ENCODE data around the gene RPS15A. TPM values are rescaled to one million over a fixed set of nuclear protein-coding genes. Genes with fewer than 3 reads are reported as not detected.
"Not testable (repeated sequence)": the region's sequence is repeated elsewhere in the genome, so short reads cannot be mapped to it uniquely, and the experiment has no call there.

The RPS15A gene
- total RNA-seq, 1 donor from 2014 or later = 2,276 TPM

DNA sequence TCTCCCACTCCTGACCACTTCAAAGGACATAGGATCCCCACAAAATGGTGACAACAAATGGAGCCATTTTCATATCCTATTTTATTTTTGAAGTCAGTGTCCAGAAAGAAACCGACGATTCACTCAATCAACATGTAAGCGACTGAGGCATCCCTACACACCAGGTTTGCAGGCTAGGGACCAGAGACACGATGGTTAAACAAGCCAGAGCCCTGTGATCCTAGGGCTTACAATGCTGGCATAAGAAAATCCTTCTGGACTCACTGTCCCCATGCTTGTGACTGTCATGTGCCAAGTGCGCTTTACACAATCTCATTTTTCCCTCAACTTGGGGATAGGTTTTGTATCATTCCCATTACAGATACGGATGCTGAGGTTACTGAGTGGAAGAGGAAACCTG is 8.9 kb downstream of the RPS15A start:
- not testable (repeated sequence) for H3K27me3 ChIP-seq (ENCODE audit: control insufficient read depth in 3 of 3, insufficient read depth in 3 of 3, low read length in 3 of 3); H3K9me3 ChIP-seq (ENCODE audit: control insufficient read depth in 3 of 3, low read length in 3 of 3); H3K27ac ChIP-seq (ENCODE audit: low read depth, low read length); H3K4me3 ChIP-seq (ENCODE audit: low read length in 3 of 3); H3K9ac ChIP-seq (ENCODE audit: low read depth in 1 of 3, low read length in 3 of 3)
- Histone ChIP-seq H3K36me3 (ENCODE audit: control insufficient read depth in 3 of 3, insufficient read depth in 3 of 3, low read length in 3 of 3) (peaks cover 31 to 34% (median 33%) of the 10 kb centered on the region in 3 donors), H3K4me1 (ENCODE audit: control insufficient read depth in 3 of 3, insufficient read depth in 3 of 3, low read length in 3 of 3) (peaks cover 29 to 41% (median 36%) of the 10 kb centered on the region in 3 donors)

DNA sequence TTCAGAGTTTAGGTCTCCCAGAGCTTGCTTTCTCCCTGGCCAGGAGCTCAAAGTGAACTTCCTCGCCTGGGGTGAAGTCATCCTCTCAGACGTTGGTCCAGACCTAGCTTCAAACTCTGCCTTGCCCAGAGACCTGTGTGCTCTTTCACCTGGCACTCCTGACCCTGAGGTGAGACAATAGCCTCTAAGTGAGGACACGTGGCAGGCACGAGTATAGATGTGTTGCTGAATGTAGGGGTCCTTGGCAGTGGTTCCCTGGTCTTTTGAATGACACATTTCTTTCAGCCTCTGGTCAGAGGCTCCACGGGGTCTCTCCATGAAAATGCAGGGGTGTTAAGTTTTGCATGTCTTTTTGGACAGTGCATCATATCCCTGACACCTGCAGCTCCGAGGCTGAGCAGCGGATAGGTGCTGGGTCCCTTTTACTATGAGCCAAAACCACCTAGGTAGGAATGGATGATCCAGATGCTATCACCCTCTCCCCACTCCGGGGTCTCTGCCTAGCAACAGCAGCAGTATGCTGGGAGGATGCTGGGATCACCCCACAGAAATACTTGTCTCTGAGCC is 9.6 kb downstream of the RPS15A start:
- Histone ChIP-seq H3K36me3 (ENCODE audit: control insufficient read depth in 3 of 3, insufficient read depth in 3 of 3, low read length in 3 of 3) (peaks cover 26 to 27% (median 27%) of the 10 kb centered on the region in 3 donors), H3K4me1 (ENCODE audit: control insufficient read depth in 3 of 3, insufficient read depth in 3 of 3, low read length in 3 of 3) (peaks cover 22 to 34% (median 29%) of the 10 kb centered on the region in 3 donors)
- not testable (repeated sequence) for H3K27me3 ChIP-seq (ENCODE audit: control insufficient read depth in 3 of 3, insufficient read depth in 3 of 3, low read length in 3 of 3); H3K4me3 ChIP-seq (ENCODE audit: low read length in 3 of 3); H3K27ac ChIP-seq (ENCODE audit: low read depth, low read length); H3K9ac ChIP-seq (ENCODE audit: low read depth in 1 of 3, low read length in 3 of 3); H3K9me3 ChIP-seq (ENCODE audit: control insufficient read depth in 3 of 3, low read length in 3 of 3)

DNA sequence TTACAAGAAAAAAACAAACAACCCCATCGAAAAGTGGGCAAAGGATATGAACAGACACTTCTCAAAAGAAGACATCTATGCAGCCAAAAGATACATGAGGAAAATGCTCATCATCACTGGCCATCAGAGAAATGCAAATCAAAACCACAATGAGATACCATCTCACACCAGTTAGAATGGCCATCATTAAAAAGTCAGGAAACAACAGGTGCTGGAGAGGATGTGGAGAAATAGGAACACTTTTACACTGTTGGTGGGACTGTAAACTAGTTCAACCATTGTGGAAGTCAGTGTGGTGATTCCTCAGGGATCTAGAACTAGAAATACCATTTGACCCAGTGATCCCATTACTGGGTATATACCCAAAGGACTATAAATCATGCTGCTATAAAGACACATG is 12.5 kb downstream of the RPS15A start:
- H3K27ac ChIP-seq (ENCODE audit: low read depth, low read length); H3K27me3 ChIP-seq (ENCODE audit: control insufficient read depth in 3 of 3, insufficient read depth in 3 of 3, low read length in 3 of 3); H3K4me3 ChIP-seq (ENCODE audit: low read length in 3 of 3); H3K4me1 ChIP-seq (ENCODE audit: control insufficient read depth in 3 of 3, insufficient read depth in 3 of 3, low read length in 3 of 3); H3K9ac ChIP-seq (ENCODE audit: low read depth in 1 of 3, low read length in 3 of 3); H3K9me3 ChIP-seq (ENCODE audit: control insufficient read depth in 3 of 3, low read length in 3 of 3); H3K36me3 ChIP-seq (ENCODE audit: control insufficient read depth in 3 of 3, insufficient read depth in 3 of 3, low read length in 3 of 3): not testable (repeated sequence)

DNA sequence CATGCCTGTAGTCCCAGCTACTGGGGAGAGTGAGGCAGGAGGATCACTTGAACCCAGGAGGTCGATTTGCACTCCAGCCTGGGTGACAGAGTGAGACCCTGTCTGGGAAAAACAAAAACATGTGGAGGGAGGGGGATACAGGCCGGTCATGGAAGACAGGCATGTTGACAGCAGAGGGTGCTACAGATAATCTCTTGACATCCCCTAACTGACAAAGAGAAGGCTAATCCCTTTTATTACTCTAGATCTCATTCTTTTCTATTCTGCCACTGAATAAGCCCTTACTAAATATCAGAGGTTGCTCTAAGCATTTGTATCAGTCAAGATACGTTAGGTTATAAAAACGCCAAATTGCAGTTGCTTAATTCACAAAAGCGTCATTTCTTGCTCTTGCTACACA is 13.8 kb downstream of the RPS15A start:
- H3K4me1 ChIP-seq (ENCODE audit: control insufficient read depth in 3 of 3, insufficient read depth in 3 of 3, low read length in 3 of 3); H3K4me3 ChIP-seq (ENCODE audit: low read length in 3 of 3); H3K9me3 ChIP-seq (ENCODE audit: control insufficient read depth in 3 of 3, low read length in 3 of 3); H3K27ac ChIP-seq (ENCODE audit: low read depth, low read length); H3K9ac ChIP-seq (ENCODE audit: low read depth in 1 of 3, low read length in 3 of 3); H3K36me3 ChIP-seq (ENCODE audit: control insufficient read depth in 3 of 3, insufficient read depth in 3 of 3, low read length in 3 of 3); H3K27me3 ChIP-seq (ENCODE audit: control insufficient read depth in 3 of 3, insufficient read depth in 3 of 3, low read length in 3 of 3): not testable (repeated sequence)

DNA sequence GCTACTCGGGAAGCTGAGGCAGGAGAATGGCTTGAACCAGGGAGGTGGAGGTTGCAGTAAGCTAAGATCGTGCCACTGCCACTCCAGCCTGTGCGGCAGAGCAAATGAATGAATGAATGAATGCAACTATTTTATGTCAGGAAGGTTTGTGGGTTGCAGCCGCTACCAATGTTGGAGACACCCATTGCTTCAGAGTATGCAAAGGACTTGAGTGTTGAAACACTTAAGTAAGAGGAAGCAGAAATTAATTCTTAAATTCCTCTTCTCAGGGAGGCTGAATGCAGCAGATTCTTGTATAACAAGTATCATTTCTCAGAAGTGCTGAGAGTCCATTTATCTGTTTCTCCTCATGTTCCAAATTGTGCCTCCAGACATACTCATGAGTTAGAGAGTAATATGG is 15.5 kb downstream of the RPS15A start:
- H3K9me3 ChIP-seq (ENCODE audit: control insufficient read depth in 3 of 3, low read length in 3 of 3); H3K27ac ChIP-seq (ENCODE audit: low read depth, low read length); H3K27me3 ChIP-seq (ENCODE audit: control insufficient read depth in 3 of 3, insufficient read depth in 3 of 3, low read length in 3 of 3); H3K9ac ChIP-seq (ENCODE audit: low read depth in 1 of 3, low read length in 3 of 3); H3K4me3 ChIP-seq (ENCODE audit: low read length in 3 of 3); H3K36me3 ChIP-seq (ENCODE audit: control insufficient read depth in 3 of 3, insufficient read depth in 3 of 3, low read length in 3 of 3); H3K4me1 ChIP-seq (ENCODE audit: control insufficient read depth in 3 of 3, insufficient read depth in 3 of 3, low read length in 3 of 3): not testable (repeated sequence)

DNA sequence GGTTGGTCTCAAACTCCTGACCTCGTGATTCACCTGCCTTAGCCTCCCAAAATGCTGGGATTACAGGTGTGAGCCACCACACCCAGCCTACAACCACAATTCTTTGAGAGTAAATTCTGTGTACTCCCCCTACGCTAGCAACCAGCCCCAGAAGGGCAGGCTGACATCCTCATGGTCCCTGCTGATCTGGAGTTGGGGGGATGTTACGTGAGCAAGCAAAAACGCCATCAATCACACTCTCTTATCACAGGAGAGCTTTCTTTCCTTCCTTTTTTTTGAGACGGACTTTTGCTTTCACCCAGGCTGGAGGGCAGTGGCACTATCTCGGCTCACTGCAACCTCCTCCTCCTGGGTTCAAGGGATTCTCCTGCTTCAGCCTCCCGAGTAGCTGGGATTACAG is 18.0 kb downstream of the RPS15A start:
- not testable (repeated sequence) for H3K9ac ChIP-seq (ENCODE audit: low read depth in 1 of 3, low read length in 3 of 3); H3K9me3 ChIP-seq (ENCODE audit: control insufficient read depth in 3 of 3, low read length in 3 of 3); H3K27me3 ChIP-seq (ENCODE audit: control insufficient read depth in 3 of 3, insufficient read depth in 3 of 3, low read length in 3 of 3); H3K4me1 ChIP-seq (ENCODE audit: control insufficient read depth in 3 of 3, insufficient read depth in 3 of 3, low read length in 3 of 3); H3K27ac ChIP-seq (ENCODE audit: low read depth, low read length); H3K36me3 ChIP-seq (ENCODE audit: control insufficient read depth in 3 of 3, insufficient read depth in 3 of 3, low read length in 3 of 3); H3K4me3 ChIP-seq (ENCODE audit: low read length in 3 of 3)

DNA sequence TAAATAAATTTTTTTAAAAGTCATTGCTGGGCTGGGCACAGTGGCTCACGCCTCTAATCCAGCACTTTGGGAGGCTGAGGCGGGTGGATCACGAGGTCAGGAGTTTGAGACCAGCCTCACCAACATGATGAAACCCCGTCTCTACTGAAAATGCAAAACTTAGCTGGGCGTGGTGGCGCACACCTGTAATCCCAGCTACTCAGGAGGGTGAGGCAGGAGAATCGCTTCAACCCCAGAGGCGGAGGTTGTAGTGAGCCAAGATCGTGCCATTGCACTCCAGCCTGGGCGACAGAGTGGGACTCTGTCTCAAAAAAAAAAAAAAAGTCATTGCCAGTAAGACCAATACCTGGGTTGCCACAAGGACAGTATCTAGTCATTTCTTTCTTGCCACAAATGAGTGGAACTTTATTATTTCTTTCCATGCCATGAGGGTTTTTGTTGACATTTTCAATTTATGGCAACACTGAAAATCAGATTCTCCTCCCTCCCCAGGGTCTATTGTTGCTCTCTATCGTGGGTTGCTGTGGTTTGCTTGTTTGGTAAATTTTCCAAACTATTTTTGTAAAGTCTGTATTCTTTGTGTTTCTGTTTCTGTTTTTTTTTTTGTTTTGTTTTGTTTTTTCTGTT is 19.7 kb downstream of the RPS15A start:
- not testable (repeated sequence) for H3K9me3 ChIP-seq (ENCODE audit: control insufficient read depth in 3 of 3, low read length in 3 of 3); H3K4me1 ChIP-seq (ENCODE audit: control insufficient read depth in 3 of 3, insufficient read depth in 3 of 3, low read length in 3 of 3); H3K27me3 ChIP-seq (ENCODE audit: control insufficient read depth in 3 of 3, insufficient read depth in 3 of 3, low read length in 3 of 3); H3K9ac ChIP-seq (ENCODE audit: low read depth in 1 of 3, low read length in 3 of 3); H3K36me3 ChIP-seq (ENCODE audit: control insufficient read depth in 3 of 3, insufficient read depth in 3 of 3, low read length in 3 of 3); H3K4me3 ChIP-seq (ENCODE audit: low read length in 3 of 3); H3K27ac ChIP-seq (ENCODE audit: low read depth, low read length)

DNA sequence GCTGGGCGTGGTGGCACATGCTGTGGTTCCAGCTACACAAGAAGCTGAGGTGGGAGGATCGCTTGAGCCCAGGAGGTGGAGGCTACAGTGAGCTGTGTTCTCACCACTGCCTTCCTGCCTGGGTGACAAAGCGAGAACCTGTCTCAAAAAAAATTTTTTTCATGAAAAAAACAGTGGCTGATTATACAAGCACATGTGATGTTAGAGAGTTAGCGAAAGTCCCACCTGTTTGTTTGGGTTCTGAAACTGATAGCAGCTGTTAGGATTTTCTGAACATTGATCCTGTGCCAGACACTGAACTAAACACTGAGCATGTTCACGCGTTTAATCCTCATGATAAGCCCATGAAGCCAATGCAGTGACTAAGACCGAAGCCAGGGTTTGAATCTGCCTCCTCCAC is 22.9 kb downstream of the RPS15A start:
- H3K27me3 ChIP-seq (ENCODE audit: control insufficient read depth in 3 of 3, insufficient read depth in 3 of 3, low read length in 3 of 3); H3K9ac ChIP-seq (ENCODE audit: low read depth in 1 of 3, low read length in 3 of 3); H3K27ac ChIP-seq (ENCODE audit: low read depth, low read length); H3K4me1 ChIP-seq (ENCODE audit: control insufficient read depth in 3 of 3, insufficient read depth in 3 of 3, low read length in 3 of 3); H3K36me3 ChIP-seq (ENCODE audit: control insufficient read depth in 3 of 3, insufficient read depth in 3 of 3, low read length in 3 of 3); H3K4me3 ChIP-seq (ENCODE audit: low read length in 3 of 3); H3K9me3 ChIP-seq (ENCODE audit: control insufficient read depth in 3 of 3, low read length in 3 of 3): not testable (repeated sequence)

DNA sequence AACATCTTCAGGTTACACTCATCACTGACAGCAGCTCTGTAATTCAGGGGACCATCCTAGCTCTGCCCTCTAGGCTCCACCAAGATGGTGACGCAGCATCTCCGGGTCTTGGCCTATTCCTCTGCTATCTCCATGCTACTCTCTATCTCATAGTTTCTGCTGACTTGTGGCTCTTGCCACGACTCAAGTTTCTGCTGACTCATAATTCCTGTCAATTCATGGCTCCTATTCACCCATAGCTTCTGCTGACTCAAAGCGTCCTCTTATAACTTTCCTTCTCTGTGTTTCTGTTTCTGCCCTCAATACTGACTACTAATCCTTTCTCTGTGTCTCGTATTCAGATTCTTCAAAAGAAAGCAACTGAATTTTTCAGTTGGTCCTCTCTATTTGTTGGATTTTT is 27.4 kb downstream of the RPS15A start:
- H3K4me1 ChIP-seq (ENCODE audit: control insufficient read depth in 3 of 3, insufficient read depth in 3 of 3, low read length in 3 of 3); H3K9me3 ChIP-seq (ENCODE audit: control insufficient read depth in 3 of 3, low read length in 3 of 3); H3K4me3 ChIP-seq (ENCODE audit: low read length in 3 of 3); H3K36me3 ChIP-seq (ENCODE audit: control insufficient read depth in 3 of 3, insufficient read depth in 3 of 3, low read length in 3 of 3); H3K27me3 ChIP-seq (ENCODE audit: control insufficient read depth in 3 of 3, insufficient read depth in 3 of 3, low read length in 3 of 3); H3K9ac ChIP-seq (ENCODE audit: low read depth in 1 of 3, low read length in 3 of 3); H3K27ac ChIP-seq (ENCODE audit: low read depth, low read length): not testable (repeated sequence)

DNA sequence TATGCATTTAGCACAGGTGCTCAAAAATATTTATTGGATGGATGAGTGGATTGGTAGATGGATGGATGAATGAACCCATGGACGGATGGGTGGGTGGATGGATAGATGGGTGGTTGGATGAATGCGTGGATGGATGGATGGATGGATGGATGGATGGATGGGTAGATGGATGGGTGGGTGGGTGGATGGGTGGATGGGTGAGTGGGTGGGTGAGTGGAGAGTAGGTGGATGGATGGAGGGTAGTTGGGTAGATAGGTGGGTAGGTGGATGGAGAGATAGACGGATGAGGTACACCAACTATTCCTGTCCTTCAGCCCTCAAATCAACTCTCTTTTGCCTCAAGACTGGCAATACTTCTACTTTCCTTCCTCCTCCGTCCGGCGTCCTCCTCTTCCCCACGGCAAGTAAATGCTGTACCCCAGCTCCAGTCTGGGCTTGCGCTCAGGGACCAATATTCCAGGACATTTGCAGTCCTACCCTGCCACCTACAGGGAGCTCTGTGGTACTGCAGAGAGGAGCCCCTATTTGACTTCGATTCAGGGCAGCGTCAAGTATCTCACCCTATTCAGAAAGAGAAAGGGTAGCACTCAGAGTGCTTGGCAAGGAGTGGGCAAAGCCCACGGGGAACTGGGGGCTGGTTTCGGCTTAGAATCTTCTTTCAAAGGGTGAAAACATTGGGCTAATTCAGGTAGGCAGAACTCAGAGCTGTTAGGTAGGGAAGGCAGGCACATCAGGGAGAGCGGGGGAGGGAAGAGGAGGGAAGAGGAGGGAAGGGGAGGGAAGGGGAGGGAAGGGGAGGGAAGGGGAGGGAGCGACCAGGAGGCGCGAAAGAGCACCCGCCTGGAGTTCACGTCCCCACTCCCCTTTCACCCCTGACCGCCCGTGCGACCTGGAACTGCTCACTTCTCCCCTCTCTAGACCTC is 30.3 kb downstream of the RPS15A start:
- not testable (repeated sequence) for H3K9me3 ChIP-seq (ENCODE audit: control insufficient read depth in 3 of 3, low read length in 3 of 3); H3K4me1 ChIP-seq (ENCODE audit: control insufficient read depth in 3 of 3, insufficient read depth in 3 of 3, low read length in 3 of 3); H3K9ac ChIP-seq (ENCODE audit: low read depth in 1 of 3, low read length in 3 of 3); H3K36me3 ChIP-seq (ENCODE audit: control insufficient read depth in 3 of 3, insufficient read depth in 3 of 3, low read length in 3 of 3); H3K27me3 ChIP-seq (ENCODE audit: control insufficient read depth in 3 of 3, insufficient read depth in 3 of 3, low read length in 3 of 3); H3K4me3 ChIP-seq (ENCODE audit: low read length in 3 of 3); H3K27ac ChIP-seq (ENCODE audit: low read depth, low read length)

Measured in skeletal muscle tissue (tissue), 4 donors.